Astrocyte (in vitro differentiated cells and primary cell): ENCODE data around the gene EIF4EBP2. TPM values are rescaled to one million over a fixed set of nuclear protein-coding genes. Genes with fewer than 3 reads are reported as not detected.

ENCODE experiments used
- DNase-seq: peaks from one replicate; pipeline ENCODE4 v3.0.0-alpha.2; 2010; ENCODE audit warnings: low read depth
- FAIRE-seq: peaks from 2 replicates; lab custom pipeline; 2011; peaks lifted over from hg19 to GRCh38; lab: Jason Lieb, UNC
- H2AFZ ChIP-seq: 2 replicates; pipeline ENCODE4 v1.6.0; 2012; ENCODE audit warnings: low read depth, low read length, inconsistent platforms
- H3K27ac ChIP-seq: 2 replicates; pipeline ENCODE4 v1.5.1; 2011; ENCODE audit warnings: low read depth, low read length, inconsistent platforms
- H3K27me3 ChIP-seq: 2 replicates; pipeline ENCODE4 v1.6.0; 2011; ENCODE audit warnings: low read length, inconsistent platforms; ENCODE audit not compliant: insufficient read depth
- H3K36me3 ChIP-seq: 2 replicates; pipeline ENCODE4 v1.5.1; 2011; ENCODE audit warnings: low read length, inconsistent platforms; ENCODE audit not compliant: insufficient read depth
- H3K4me1 ChIP-seq: 2 replicates; pipeline ENCODE4 v1.5.1; 2011; ENCODE audit warnings: low read length, inconsistent platforms; ENCODE audit not compliant: insufficient read depth
- H3K4me2 ChIP-seq: 2 replicates; pipeline ENCODE4 v1.6.0; 2012; ENCODE audit warnings: low read length, inconsistent platforms
- H3K4me3 ChIP-seq: 2 replicates; pipeline ENCODE4 v1.5.1; 2011; ENCODE audit warnings: low read depth, mild to moderate bottlenecking, low read length, inconsistent platforms; ENCODE audit not compliant: insufficient read depth
- H3K79me2 ChIP-seq: 2 replicates; pipeline ENCODE4 v1.6.0; 2012; ENCODE audit warnings: mild to moderate bottlenecking, low read length, inconsistent platforms; ENCODE audit not compliant: insufficient read depth
- H3K9ac ChIP-seq: 2 replicates; pipeline ENCODE4 v1.6.0; 2012; ENCODE audit warnings: mild to moderate bottlenecking, low read length, inconsistent platforms
- H3K9me3 ChIP-seq: 2 replicates; pipeline ENCODE4 v1.5.1; 2012; ENCODE audit warnings: low read depth, mild to moderate bottlenecking, low read length, inconsistent platforms; ENCODE audit not compliant: insufficient read depth
- H4K20me1 ChIP-seq: 2 replicates; pipeline ENCODE4 v1.6.0; 2012; ENCODE audit warnings: low read length, inconsistent platforms; ENCODE audit not compliant: insufficient read depth
- H3K27ac Mint-ChIP-seq: one replicate; pipeline ENCODE4 v1.8.0; 2021; ENCODE audit warnings: mild to moderate bottlenecking, mixed read lengths; ENCODE audit not compliant: unreplicated experiment
- H3K27me3 Mint-ChIP-seq: one replicate; pipeline ENCODE4 v1.8.0; 2021; ENCODE audit warnings: low read depth, mixed read lengths; ENCODE audit not compliant: unreplicated experiment
- H3K36me3 Mint-ChIP-seq: one replicate; pipeline ENCODE4 v1.8.0; 2021; ENCODE audit warnings: low read depth, mixed read lengths; ENCODE audit not compliant: unreplicated experiment
- H3K4me1 Mint-ChIP-seq: one replicate; pipeline ENCODE4 v1.8.0; 2021; ENCODE audit warnings: low read depth, mixed read lengths; ENCODE audit not compliant: unreplicated experiment
- H3K4me3 Mint-ChIP-seq: one replicate; pipeline ENCODE4 v1.8.0; 2021; ENCODE audit warnings: mild to moderate bottlenecking, moderate library complexity, mixed read lengths; ENCODE audit not compliant: unreplicated experiment
- H3K9me3 Mint-ChIP-seq: one replicate; pipeline ENCODE4 v1.8.0; 2021; ENCODE audit warnings: mild to moderate bottlenecking, mixed read lengths; ENCODE audit not compliant: unreplicated experiment
- EZH2 ChIP-seq: IDR thresholded peaks from 2 replicates; pipeline ENCODE4 v1.6.1; 2012; ENCODE audit warnings: mild to moderate bottlenecking, low read length, inconsistent platforms; ENCODE audit not compliant: insufficient read depth
- total RNA-seq: library from RNA; stranded (reverse); gene quantifications from 2 replicates; pipeline ENCODE4 v1.2.1, GENCODE V29; 2021
- TF ChIP-seq, protein P1 (sequence below): IDR thresholded peaks from 2 replicates; pipeline ENCODE4 v1.5.1; 2011; ENCODE audit warnings: low read depth, mild to moderate bottlenecking, inconsistent platforms, low read length, moderate library complexity; ENCODE audit not compliant: insufficient read depth

The EIF4EBP2 gene
- total RNA-seq, 1 donor from 2014 or later = 74.0 TPM

DNA sequence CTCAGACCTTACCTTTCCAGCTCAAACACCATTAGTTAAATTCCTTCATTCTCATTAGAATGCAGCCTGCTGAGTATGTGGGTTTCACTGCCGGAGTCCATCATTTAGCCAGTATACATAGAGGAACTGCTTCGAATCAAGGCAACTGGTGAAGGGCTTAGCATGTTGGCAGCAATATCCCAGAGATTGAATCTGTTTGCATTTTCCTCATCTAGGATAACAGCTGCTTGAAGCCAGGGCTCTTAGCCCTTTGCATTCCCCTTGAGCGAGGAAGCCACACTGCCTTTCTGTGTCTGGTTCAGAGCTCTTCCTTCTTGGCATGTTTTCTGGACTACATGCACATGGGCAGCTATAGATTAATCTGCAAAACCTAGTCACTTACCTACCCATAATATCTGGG, 22.9 kb downstream of the EIF4EBP2 start:
- Mint-ChIP-seq H3K4me1 (no peaks in the 10 kb centered on the region), H3K27me3 (no peaks in the 10 kb centered on the region), H3K4me3 (no peak overlapping the region), H3K27ac (no peak overlapping the region), H3K36me3 (peaks cover 12% of the 10 kb centered on the region), H3K9me3 (no peaks in the 10 kb centered on the region)
- no peak overlapping the region for H3K27ac ChIP-seq
- H4K20me1 ChIP-seq = peaks cover 74% of the 10 kb centered on the region
- no peak overlapping the region for H3K9ac ChIP-seq
- DNase-seq = no peak
- H3K79me2 ChIP-seq = no peaks in the 10 kb centered on the region
- no peaks in the 10 kb centered on the region for H3K27me3 ChIP-seq
- peaks cover 46% of the 10 kb centered on the region for H3K36me3 ChIP-seq
- H3K4me2 ChIP-seq = no peak overlapping the region
- no peaks in the 10 kb centered on the region for H3K9me3 ChIP-seq
- no peak for FAIRE-seq
- no peak overlapping the region for H3K4me3 ChIP-seq
- H2AFZ ChIP-seq = no peak overlapping the region
- H3K4me1 ChIP-seq = no peaks in the 10 kb centered on the region
- no peak for TF ChIP-seq EZH2
- TF ChIP-seq, protein P1, sequence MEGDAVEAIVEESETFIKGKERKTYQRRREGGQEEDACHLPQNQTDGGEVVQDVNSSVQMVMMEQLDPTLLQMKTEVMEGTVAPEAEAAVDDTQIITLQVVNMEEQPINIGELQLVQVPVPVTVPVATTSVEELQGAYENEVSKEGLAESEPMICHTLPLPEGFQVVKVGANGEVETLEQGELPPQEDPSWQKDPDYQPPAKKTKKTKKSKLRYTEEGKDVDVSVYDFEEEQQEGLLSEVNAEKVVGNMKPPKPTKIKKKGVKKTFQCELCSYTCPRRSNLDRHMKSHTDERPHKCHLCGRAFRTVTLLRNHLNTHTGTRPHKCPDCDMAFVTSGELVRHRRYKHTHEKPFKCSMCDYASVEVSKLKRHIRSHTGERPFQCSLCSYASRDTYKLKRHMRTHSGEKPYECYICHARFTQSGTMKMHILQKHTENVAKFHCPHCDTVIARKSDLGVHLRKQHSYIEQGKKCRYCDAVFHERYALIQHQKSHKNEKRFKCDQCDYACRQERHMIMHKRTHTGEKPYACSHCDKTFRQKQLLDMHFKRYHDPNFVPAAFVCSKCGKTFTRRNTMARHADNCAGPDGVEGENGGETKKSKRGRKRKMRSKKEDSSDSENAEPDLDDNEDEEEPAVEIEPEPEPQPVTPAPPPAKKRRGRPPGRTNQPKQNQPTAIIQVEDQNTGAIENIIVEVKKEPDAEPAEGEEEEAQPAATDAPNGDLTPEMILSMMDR = no peak

DNA sequence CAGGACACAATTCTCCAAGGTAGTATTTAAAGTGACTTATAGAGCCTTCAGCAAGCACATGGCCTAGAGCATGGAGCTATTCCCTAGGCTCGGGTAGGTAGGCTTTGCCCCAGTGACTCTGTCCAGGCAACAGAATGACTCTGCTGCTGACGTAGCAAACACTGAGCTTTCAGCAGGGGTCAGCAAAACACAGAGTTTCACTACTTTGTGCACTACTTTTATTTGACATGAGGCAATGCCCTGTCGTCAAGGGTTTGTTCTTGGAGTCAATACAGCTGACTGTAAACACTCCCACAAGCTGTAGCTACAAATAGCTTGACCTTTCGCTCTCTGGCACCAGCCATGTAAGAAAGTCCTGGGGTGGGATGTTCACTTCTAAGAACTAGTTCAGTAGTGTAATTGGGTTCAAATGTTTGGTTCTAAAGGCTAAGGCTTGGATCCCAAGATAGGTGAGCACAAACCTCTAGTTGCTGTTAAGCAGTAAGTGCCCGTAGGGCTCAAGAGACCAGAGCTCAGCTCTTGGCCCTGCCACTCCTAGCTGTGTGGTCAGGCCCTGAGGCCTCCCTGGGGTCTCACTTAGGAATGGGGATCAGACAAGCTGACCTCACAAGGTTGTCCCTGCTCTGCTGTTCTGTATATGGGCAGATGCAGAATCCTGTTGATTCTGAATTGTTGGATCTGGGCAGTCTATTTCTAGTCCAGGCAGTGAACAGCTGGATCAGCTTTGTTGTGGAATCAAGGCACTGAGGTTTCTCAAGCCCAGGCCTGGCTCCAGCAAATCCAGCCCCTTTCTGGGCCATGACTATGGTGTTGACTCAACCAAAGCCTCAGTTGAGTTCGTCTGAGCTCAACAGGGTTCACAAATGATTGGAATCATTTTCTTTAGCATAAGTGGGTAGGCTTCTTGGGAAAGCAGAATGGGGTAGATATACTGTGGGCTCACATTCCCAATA, 26.8 kb downstream of the EIF4EBP2 start:
- H3K27me3 Mint-ChIP-seq = no peaks in the 10 kb centered on the region
- no peak for FAIRE-seq
- TF ChIP-seq, protein P1 = no peak
- Histone ChIP-seq H3K27me3 (no peaks in the 10 kb centered on the region), H3K36me3 (peaks cover 28% of the 10 kb centered on the region), H3K4me2 (no peak overlapping the region), H3K9ac (no peak overlapping the region), H3K4me1 (peaks cover 5% of the 10 kb centered on the region), H2AFZ (no peak overlapping the region), H3K4me3 (no peak overlapping the region), H3K9me3 (no peaks in the 10 kb centered on the region), H3K27ac (no peak overlapping the region), H4K20me1 (peaks cover 38% of the 10 kb centered on the region), H3K79me2 (no peaks in the 10 kb centered on the region)
- no peaks in the 10 kb centered on the region for H3K9me3 Mint-ChIP-seq
- H3K27ac Mint-ChIP-seq = peak overlapping the region; percentile 41
- no peak overlapping the region for H3K4me3 Mint-ChIP-seq
- H3K4me1 Mint-ChIP-seq = no peaks in the 10 kb centered on the region
- peaks cover 10% of the 10 kb centered on the region for H3K36me3 Mint-ChIP-seq
- no peak for DNase-seq

DNA sequence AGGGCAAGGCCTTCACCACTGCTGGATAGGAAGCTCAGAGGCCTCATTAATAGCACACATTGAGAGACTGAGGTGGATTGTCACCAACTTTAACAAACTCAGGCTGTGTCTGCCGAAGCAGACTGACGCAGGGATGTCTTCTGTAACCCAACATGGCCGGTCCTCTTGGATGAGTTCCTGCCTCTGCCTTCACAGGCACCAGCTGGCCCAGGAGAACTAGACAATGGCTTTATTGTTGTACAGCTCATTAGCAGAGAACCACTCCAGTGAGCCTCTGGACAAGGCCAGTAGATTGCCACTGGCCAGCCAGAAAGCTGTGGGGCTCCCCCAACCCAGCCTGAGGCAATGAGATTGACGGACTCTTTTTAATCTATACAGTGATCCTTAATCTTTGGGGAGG, 28.2 kb downstream of the EIF4EBP2 start:
- H3K79me2 ChIP-seq = no peaks in the 10 kb centered on the region
- no peak overlapping the region for H2AFZ ChIP-seq
- no peaks in the 10 kb centered on the region for H3K27me3 ChIP-seq
- no peak overlapping the region for H3K4me2 ChIP-seq
- no peak overlapping the region for H3K27ac ChIP-seq
- no peak overlapping the region for H3K4me3 ChIP-seq
- Mint-ChIP-seq H3K4me1 (no peaks in the 10 kb centered on the region), H3K36me3 (peaks cover 14% of the 10 kb centered on the region), H3K27ac (no peak overlapping the region), H3K4me3 (no peak overlapping the region), H3K9me3 (no peaks in the 10 kb centered on the region), H3K27me3 (peaks cover 5% of the 10 kb centered on the region)
- DNase-seq (peak; percentile 25), FAIRE-seq (no peak)
- peaks cover 5% of the 10 kb centered on the region for H3K4me1 ChIP-seq
- TF ChIP-seq EZH2 = no peak
- TF ChIP-seq, protein P1 = no peak
- H3K9ac ChIP-seq = no peak overlapping the region
- H3K9me3 ChIP-seq = no peaks in the 10 kb centered on the region
- peaks cover 18% of the 10 kb centered on the region for H3K36me3 ChIP-seq
- H4K20me1 ChIP-seq = peaks cover 28% of the 10 kb centered on the region
